H1 (cell line): ENCODE data around the gene SLC19A1. TPM values are rescaled to one million over a fixed set of nuclear protein-coding genes. Genes with fewer than 3 reads are reported as not detected.

Source experiments
- CTCF ChIA-PET: fragments of 300-600 bp; sonication (Branson Sonifier 250); formaldehyde crosslinking; loops from one replicate; lab custom pipeline; 2021; ENCODE audit not compliant: partially characterized antibody; lab: Charles Lee
- POLR2A ChIA-PET: fragments of 300-600 bp; sonication (Branson Sonifier 250); formaldehyde crosslinking; loops from one replicate; lab custom pipeline; 2021; ENCODE audit warnings: inconsistent platforms; ENCODE audit not compliant: partially characterized antibody; lab: Charles Lee
- DNase-seq, 2 experiments: peaks; one replicate each; pipeline versions ENCODE4 v3.0.0 to v3.0.0-alpha.2; 2010 to 2022; ENCODE audit warnings: low spot score in 2 of 2, low read depth in 1 of 2, mixed read lengths in 1 of 2
- FAIRE-seq: peaks from 2 replicates; lab custom pipeline; 2011; peaks lifted over from hg19 to GRCh38; lab: Jason Lieb, UNC
- H2AFZ ChIP-seq: 2 replicates; pipeline ENCODE4 v1.8.1; 2012; ENCODE audit warnings: low read length, inconsistent platforms
- H2AK5ac ChIP-seq: 2 replicates; pipeline ENCODE4 v1.6.1; 2013; ENCODE audit warnings: low read depth, low read length
- H2BK120ac ChIP-seq: replicated peaks from 2 replicates; pipeline ENCODE3; 2013; ENCODE audit warnings: low read depth, low read length, inconsistent platforms
- H2BK12ac ChIP-seq: 2 replicates; pipeline ENCODE4 v1.6.1; 2013; ENCODE audit warnings: low read depth, low read length
- H2BK15ac ChIP-seq: 2 replicates; pipeline ENCODE4 v1.6.1; 2013; ENCODE audit warnings: low read length
- H2BK20ac ChIP-seq: 2 replicates; pipeline ENCODE4 v1.6.1; 2013; ENCODE audit warnings: low read length
- H2BK5ac ChIP-seq: 2 replicates; pipeline ENCODE4 v1.6.1; 2013; ENCODE audit warnings: low read depth, low read length
- H3K14ac ChIP-seq: 2 replicates; pipeline ENCODE4 v1.6.1; 2013; ENCODE audit warnings: inconsistent platforms; ENCODE audit not compliant: insufficient read length
- H3K18ac ChIP-seq: 2 replicates; pipeline ENCODE4 v1.6.1; 2013; ENCODE audit warnings: low read length; ENCODE audit errors: extremely low read depth
- H3K23ac ChIP-seq: 2 replicates; pipeline ENCODE4 v1.6.1; 2013; ENCODE audit warnings: inconsistent platforms; ENCODE audit not compliant: insufficient read length
- H3K23me2 ChIP-seq: 2 replicates; pipeline ENCODE4 v1.6.1; 2013; ENCODE audit warnings: low read depth, low read length
- H3K27ac ChIP-seq: 2 replicates; pipeline ENCODE4 v1.6.1; 2011; ENCODE audit warnings: low read depth, low read length, inconsistent platforms
- H3K27me3 ChIP-seq, 4 experiments: replicated peaks in 1 of 4; 1 replicate in 1 of 4; 2 replicates in 3 of 4; pipeline versions ENCODE4 v1.6.1 to v1.8.1; 2011 to 2013; ENCODE audit warnings: low read length in 3 of 4, mild to moderate bottlenecking in 3 of 4, inconsistent platforms in 2 of 4, mixed read lengths in 2 of 4, moderate library complexity in 1 of 4; ENCODE audit not compliant: control insufficient read depth in 3 of 4, insufficient read depth in 3 of 4; ENCODE audit errors: extremely low read depth in 1 of 4
- H3K36me3 ChIP-seq, 4 experiments: 2 replicates each; pipeline versions ENCODE4 v1.6.1 to v1.8.1; 2011 to 2013; ENCODE audit warnings: mild to moderate bottlenecking in 4 of 4, low read length in 3 of 4, moderate library complexity in 2 of 4, control low read depth in 1 of 4, inconsistent platforms in 1 of 4; ENCODE audit not compliant: insufficient read depth in 4 of 4, control insufficient read depth in 2 of 4
- H3K4ac ChIP-seq: replicated peaks from 2 replicates; pipeline ENCODE3; 2013; ENCODE audit warnings: low read length, low read depth, mixed read lengths, inconsistent platforms; ENCODE audit not compliant: insufficient read length
- H3K4me1 ChIP-seq, 4 experiments: replicated peaks in 1 of 4; 1 replicate in 1 of 4; 2 replicates in 3 of 4; pipeline versions ENCODE4 v1.6.1 to v1.8.1; 2011 to 2013; ENCODE audit warnings: low read length in 3 of 4, inconsistent platforms in 2 of 4, mixed read lengths in 1 of 4; ENCODE audit not compliant: insufficient read depth in 4 of 4, control insufficient read depth in 3 of 4
- H3K4me2 ChIP-seq, 2 experiments: 2 replicates each; pipeline versions ENCODE4 v1.6.1 to v1.8.1; 2011 to 2013; ENCODE audit warnings: low read depth in 2 of 2, low read length in 2 of 2, control low read depth in 1 of 2, inconsistent platforms in 1 of 2, mild to moderate bottlenecking in 1 of 2; ENCODE audit not compliant: insufficient read depth in 1 of 2
- H3K4me3 ChIP-seq, 4 experiments: fragments of 200-600, 300-600 bp in 1 of 4; sonication (generic), shearing (Covaris generic), sonication (Bioruptor Twin) in 1 of 4; 2 replicates each; pipeline versions ENCODE4 v1.5.1 to v1.8.1; 2011 to 2016; ENCODE audit warnings: low read length in 4 of 4, low read depth in 3 of 4, control low read depth in 2 of 4, inconsistent platforms in 2 of 4, mild to moderate bottlenecking in 2 of 4, mixed read lengths in 1 of 4, moderate library complexity in 1 of 4; ENCODE audit not compliant: insufficient read depth in 2 of 4; ENCODE audit errors: extremely low read depth in 1 of 4
- H3K56ac ChIP-seq: replicated peaks from 2 replicates; pipeline ENCODE3; 2013; ENCODE audit warnings: low read depth, mild to moderate bottlenecking, mixed read lengths, low read length, inconsistent platforms; ENCODE audit not compliant: insufficient read length
- H3K79me1 ChIP-seq: 2 replicates; pipeline ENCODE4 v1.6.1; 2013; ENCODE audit warnings: low read depth, low read length, control low read depth
- H3K79me2 ChIP-seq, 2 experiments: 2 replicates each; pipeline versions ENCODE4 v1.6.1 to v1.8.1; 2012 to 2013; ENCODE audit warnings: low read length in 2 of 2, mild to moderate bottlenecking in 2 of 2, inconsistent platforms in 1 of 2; ENCODE audit not compliant: insufficient read depth in 2 of 2, control insufficient read depth in 1 of 2
- H3K9ac ChIP-seq, 4 experiments: replicated peaks in 1 of 4; 1 replicate in 1 of 4; 2 replicates in 3 of 4; pipeline versions ENCODE4 v1.6.1 to v1.8.1; 2011 to 2013; ENCODE audit warnings: low read depth in 3 of 4, low read length in 3 of 4, control low read depth in 2 of 4, mild to moderate bottlenecking in 2 of 4, moderate library complexity in 2 of 4, inconsistent platforms in 1 of 4; ENCODE audit errors: extremely low read depth in 1 of 4
- H3K9me3 ChIP-seq, 2 experiments: 2 replicates each; pipeline versions ENCODE4 v1.6.1 to v1.8.1; 2012 to 2013; ENCODE audit warnings: mild to moderate bottlenecking in 2 of 2, moderate library complexity in 2 of 2, control low read depth in 1 of 2, inconsistent platforms in 1 of 2, low read depth in 1 of 2, low read length in 1 of 2, mixed read lengths in 1 of 2; ENCODE audit not compliant: insufficient read depth in 2 of 2
- H4K20me1 ChIP-seq, 2 experiments: replicated peaks in 1 of 2; 2 replicates each; pipeline versions ENCODE3 to v1.8.1; 2011 to 2013; ENCODE audit warnings: inconsistent platforms in 2 of 2, low read length in 2 of 2, mild to moderate bottlenecking in 1 of 2; ENCODE audit not compliant: insufficient read depth in 2 of 2, control insufficient read depth in 1 of 2
- H4K5ac ChIP-seq: 2 replicates; pipeline ENCODE4 v1.6.1; 2013; ENCODE audit warnings: low read length, low read depth, mixed read lengths, inconsistent platforms; ENCODE audit not compliant: insufficient read length
- H4K8ac ChIP-seq: 2 replicates; pipeline ENCODE4 v1.8.0; 2013; ENCODE audit warnings: mild to moderate bottlenecking, moderate library complexity, low read length, inconsistent platforms; ENCODE audit not compliant: insufficient read depth; ENCODE audit errors: extremely low read depth
- H4K91ac ChIP-seq: replicated peaks from 2 replicates; pipeline ENCODE3; 2013; ENCODE audit warnings: low read length, mixed read lengths, inconsistent platforms; ENCODE audit not compliant: insufficient read length
- MAFK ChIP-seq: IDR thresholded peaks from 2 replicates; pipeline ENCODE4 v1.6.1; 2012; ENCODE audit warnings: low read depth, mild to moderate bottlenecking, improper control_type of control experiment, low read length
- POLR2A ChIP-seq, 2 experiments: IDR thresholded peaks; 1 replicate in 1 of 2; 2 replicates in 1 of 2; pipeline ENCODE4 v1.6.1; 2011; ENCODE audit warnings: low read depth in 2 of 2, low read length in 2 of 2, mild to moderate bottlenecking in 2 of 2; ENCODE audit errors: control extremely low read depth in 1 of 2
- ZNF274 ChIP-seq: IDR thresholded peaks from 2 replicates; pipeline ENCODE4 v1.7.0; 2012; ENCODE audit warnings: low read length, borderline replicate concordance; ENCODE audit errors: extremely low read depth
- WGBS, 2 experiments: shearing (Covaris generic) in 1 of 2; methylation state at CpG; one replicate each; pipeline versions ENCODE4 v1.1.6 to v1.1.7; 2013 to 2015; ENCODE audit warnings: low lambda C conversion rate in 2 of 2, mixed read lengths in 2 of 2, inconsistent platforms in 1 of 2, low coverage in 1 of 2, missing lambda C conversion rate in 1 of 2; ENCODE audit not compliant: insufficient replicate concordance in 2 of 2, insufficient coverage in 1 of 2, insufficient read length in 1 of 2; ENCODE audit errors: extremely low coverage in 1 of 2, missing lambda C conversion rate in 1 of 2; 5-methylcytosine and 5-hydroxymethylcytosine counted together
- polyA plus RNA-seq, 7 experiments: library from polyadenylated mRNA; depleted of rRNA in 3 of 7; stranded (reverse) in 5 of 7; unstranded in 2 of 7; fragments of >200 nt in 5 of 7; fragments of 200-250 nt in 2 of 7; gene quantifications; 1 replicate in 5 of 7; 2 replicates in 1 of 7; 4 replicates in 1 of 7; pipeline versions ENCODE4 v1.2.1 to v1.2.3, GENCODE V29; 2011 to 2013; ENCODE audit warnings: missing spikeins in 2 of 7, mixed read lengths in 2 of 7
- total RNA-seq: library from RNA; stranded (reverse); fragmentation: NEBNext Ultra II Directional; extraction: Animal tissue kit (Norgen Biotek cat#: 25700); gene quantifications from 2 replicates; pipeline ENCODE4 v1.2.1, GENCODE V29; 2021
- TF ChIP-seq, protein P1 (sequence below): IDR thresholded peaks from 2 replicates; pipeline ENCODE4 v1.6.1; 2012; ENCODE audit warnings: low read length, inconsistent platforms

Gene SLC19A1
- total and polyA plus RNA-seq, 2 of the 8 experiments (the other 6 are each of a cell fraction or from before 2014, with no cell fraction given) = 31.6 to 43.8 TPM

DNA sequence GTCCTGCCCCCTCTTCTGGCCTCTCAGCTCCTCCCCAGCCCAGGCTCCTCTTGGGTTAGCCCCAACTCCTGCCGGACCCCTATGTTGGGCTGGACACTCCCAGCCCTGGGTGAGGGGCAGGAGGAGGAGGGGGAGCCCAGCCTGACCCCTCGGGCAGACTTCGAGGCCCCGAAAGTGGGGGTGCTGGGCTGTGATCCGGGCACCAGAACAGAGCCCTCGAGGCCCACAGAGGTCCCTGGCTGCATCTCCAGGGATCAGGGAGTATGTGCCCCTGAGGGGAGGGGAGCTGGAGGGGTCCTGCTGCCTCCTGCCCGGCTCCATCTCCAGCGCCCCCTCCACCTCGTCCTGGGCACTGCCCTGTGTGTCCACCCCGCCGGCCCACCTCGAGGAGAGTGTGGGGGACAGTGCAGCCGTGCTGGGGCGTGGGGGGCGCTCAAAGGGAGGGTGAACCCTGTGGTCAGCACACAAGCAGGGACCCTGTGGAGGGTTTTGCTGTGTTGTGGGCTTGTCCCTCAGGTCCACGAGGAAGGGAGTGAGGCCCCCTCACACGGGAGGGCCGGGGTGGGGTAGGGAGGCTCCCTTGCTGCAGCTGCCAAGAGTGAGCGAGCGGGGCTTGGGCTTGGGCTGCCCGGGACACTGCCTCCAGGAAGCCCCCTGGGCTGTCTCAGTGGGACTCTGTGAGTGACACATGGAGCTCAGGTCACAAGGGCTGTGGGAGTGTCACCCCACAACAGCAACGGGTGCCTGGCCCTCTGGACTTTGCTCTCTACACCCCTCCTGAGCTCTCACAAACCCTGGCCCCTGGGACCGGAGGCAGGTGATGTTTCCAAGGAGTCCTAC, 82.8 kb downstream of the SLC19A1 start:
- no peak for FAIRE-seq
- TF ChIP-seq, protein P1, sequence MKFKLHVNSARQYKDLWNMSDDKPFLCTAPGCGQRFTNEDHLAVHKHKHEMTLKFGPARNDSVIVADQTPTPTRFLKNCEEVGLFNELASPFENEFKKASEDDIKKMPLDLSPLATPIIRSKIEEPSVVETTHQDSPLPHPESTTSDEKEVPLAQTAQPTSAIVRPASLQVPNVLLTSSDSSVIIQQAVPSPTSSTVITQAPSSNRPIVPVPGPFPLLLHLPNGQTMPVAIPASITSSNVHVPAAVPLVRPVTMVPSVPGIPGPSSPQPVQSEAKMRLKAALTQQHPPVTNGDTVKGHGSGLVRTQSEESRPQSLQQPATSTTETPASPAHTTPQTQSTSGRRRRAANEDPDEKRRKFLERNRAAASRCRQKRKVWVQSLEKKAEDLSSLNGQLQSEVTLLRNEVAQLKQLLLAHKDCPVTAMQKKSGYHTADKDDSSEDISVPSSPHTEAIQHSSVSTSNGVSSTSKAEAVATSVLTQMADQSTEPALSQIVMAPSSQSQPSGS = no peak
- no peak for TF ChIP-seq ZNF274
- no peak for TF ChIP-seq POLR2A (IDR thresholded peaks at IDR 0.05; ENCODE audit: control extremely low read depth in 1 of 2, low read depth in 2 of 2, low read length in 2 of 2)
- TF ChIP-seq MAFK = no peak
- peaks cover 0 to 17% (median 0%) of the 10 kb centered on the region in 4 experiments; a peak in 4 of 8 replicates for H3K36me3 ChIP-seq
- POLR2A ChIA-PET = interaction anchor here (0.9 to 1.1 kb wide), 4 partner anchors 10 to 203 kb away, joined by 3 to 4 read pairs (median 3); no protein-coding TSS in a partner anchor
- CTCF ChIA-PET = interaction anchor here (0.7 to 2.1 kb wide), 10 partner anchors 8 to 323 kb away, joined by 3 to 6 read pairs (median 3); no protein-coding TSS in a partner anchor
- no peak overlapping the region for H3K14ac ChIP-seq
- H4K91ac ChIP-seq = no peak overlapping the region
- no peak overlapping the region for H3K9ac ChIP-seq
- H2BK15ac ChIP-seq = no peak overlapping the region
- peak overlapping the region; percentile 8; the same call in 1 of the 2 replicates for H2BK5ac ChIP-seq
- no peak overlapping the region for H3K18ac ChIP-seq
- 85% methylated on average over 18 of the region's 23 CpGs; no CpG with 5 or more reads in 1 of the 2 experiments for WGBS, 2 experiments
- no peaks in the 10 kb centered on the region for H3K4me1 ChIP-seq
- no peak overlapping the region for H3K23ac ChIP-seq
- no peak overlapping the region for H2BK12ac ChIP-seq
- H3K4me3 ChIP-seq = no peak overlapping the region
- H2AK5ac ChIP-seq = no peak overlapping the region
- no peak overlapping the region for H3K4me2 ChIP-seq
- no peak overlapping the region for H3K56ac ChIP-seq
- H3K23me2 ChIP-seq = no peaks in the 10 kb centered on the region
- peaks cover 0 to 73% of the 10 kb centered on the region in 2 experiments; a peak in 2 of 4 replicates for H3K79me2 ChIP-seq
- H3K27me3 ChIP-seq = no peaks in the 10 kb centered on the region
- no peak overlapping the region for H3K27ac ChIP-seq
- no peak overlapping the region for H2BK120ac ChIP-seq
- no peaks in the 10 kb centered on the region; a peak in 2 of 4 replicates for H3K9me3 ChIP-seq
- no peak overlapping the region for H2AFZ ChIP-seq
- peak overlapping the region; percentile 14 for H4K8ac ChIP-seq
- H4K20me1 ChIP-seq = peaks cover 13 to 23% of the 10 kb centered on the region in 2 experiments
- H3K79me1 ChIP-seq = peaks cover 4% of the 10 kb centered on the region
- H4K5ac ChIP-seq = no peak overlapping the region
- no peak overlapping the region for H2BK20ac ChIP-seq
- DNase-seq = no peak
- H3K4ac ChIP-seq = no peak overlapping the region
